WTC11 (cell line): Measurements from ENCODE around the gene GDPD4. TPM values are rescaled to one million over a fixed set of nuclear protein-coding genes. Genes with fewer than 3 reads are reported as not detected.
A peak's percentile ranks its signal among the peaks of the same experiment; 100 is the strongest.

Source experiments
- ATAC-seq: fragments of 200-7000 bp; cut with Tn5 transposase; 2 replicates; pipeline ENCODE4 v1.10.0; 2021; ENCODE audit warnings: mild to moderate bottlenecking, moderate library complexity
- CTCF ChIA-PET: fragments of 300-600 bp; sonication (Branson Sonifier 250); formaldehyde crosslinking; loops from one replicate; lab custom pipeline; 2021; ENCODE audit warnings: antibody characterized with exemption; lab: Charles Lee
- POLR2A ChIA-PET: fragments of 350-600 bp; sonication (Branson Sonifier 250); formaldehyde crosslinking; loops from one replicate; lab custom pipeline; 2021; ENCODE audit warnings: antibody characterized with exemption; lab: Charles Lee
- DNase-seq: peaks from one replicate; pipeline ENCODE4 v3.0.0; 2021; ENCODE audit warnings: low spot score
- H3K27ac Mint-ChIP-seq: 2 replicates; pipeline ENCODE4 v1.8.0; 2021; ENCODE audit warnings: mixed read lengths
- H3K27me3 Mint-ChIP-seq: 2 replicates; pipeline ENCODE4 v1.8.0; 2021; ENCODE audit warnings: low read depth, mild to moderate bottlenecking, moderate library complexity, mixed read lengths
- H3K36me3 Mint-ChIP-seq: 2 replicates; pipeline ENCODE4 v1.8.0; 2021; ENCODE audit warnings: mixed read lengths
- H3K4me1 Mint-ChIP-seq: 2 replicates; pipeline ENCODE4 v1.8.0; 2022; ENCODE audit warnings: mixed read lengths
- H3K4me3 Mint-ChIP-seq: 2 replicates; pipeline ENCODE4 v1.8.0; 2021; ENCODE audit warnings: mild to moderate bottlenecking, moderate library complexity, mixed read lengths
- H3K9me3 Mint-ChIP-seq: 2 replicates; pipeline ENCODE4 v1.8.0; 2021; ENCODE audit warnings: mixed read lengths
- ATF2 ChIP-seq: sonication (generic); formaldehyde crosslinking; IDR thresholded peaks from 2 replicates; pipeline ENCODE4 v1.8.1; 2022; ENCODE audit warnings: low read depth, missing genetic modification reagents, borderline replicate concordance
- CBFB ChIP-seq: sonication (generic); formaldehyde crosslinking; IDR thresholded peaks from 2 replicates; pipeline ENCODE4 v1.8.1; 2022; ENCODE audit warnings: mild to moderate bottlenecking, low read depth, missing genetic modification reagents
- CREM ChIP-seq: sonication (generic); formaldehyde crosslinking; IDR thresholded peaks from 2 replicates; pipeline ENCODE4 v1.8.1; 2022; ENCODE audit warnings: mild to moderate bottlenecking, missing genetic modification reagents, moderate library complexity
- E2F5 ChIP-seq: sonication (generic); formaldehyde crosslinking; IDR thresholded peaks from 2 replicates; pipeline ENCODE4 v1.8.1; 2022; ENCODE audit warnings: mild to moderate bottlenecking, moderate library complexity, missing genetic modification reagents
- FOXJ3 ChIP-seq: sonication (generic); formaldehyde crosslinking; IDR thresholded peaks from 2 replicates; pipeline ENCODE4 v1.9.0; 2021; ENCODE audit warnings: missing genetic modification reagents, mild to moderate bottlenecking, borderline replicate concordance
- GABPB1 ChIP-seq: sonication (generic); formaldehyde crosslinking; IDR thresholded peaks from 2 replicates; pipeline ENCODE4 v1.8.1; 2023; ENCODE audit warnings: mild to moderate bottlenecking, missing genetic modification reagents
- GTF2I ChIP-seq: fragments of 250-450 bp; sonication (Bioruptor Pico); conservative IDR thresholded peaks from 2 replicates; pipeline ENCODE4 v1.4.0; 2021; ENCODE audit warnings: mild to moderate bottlenecking
- HMGA2 ChIP-seq: fragments of 250-450 bp; sonication (Bioruptor Pico); IDR thresholded peaks from 2 replicates; pipeline ENCODE4 v1.4.0; 2021; ENCODE audit warnings: mild to moderate bottlenecking, moderate library complexity
- JAZF1 ChIP-seq: fragments of 250-450 bp; sonication (Bioruptor Pico); IDR thresholded peaks from 2 replicates; pipeline ENCODE4 v1.9.0; 2021; ENCODE audit warnings: moderate library complexity, mild to moderate bottlenecking, inconsistent platforms
- JUN ChIP-seq: sonication (generic); formaldehyde crosslinking; IDR thresholded peaks from 2 replicates; pipeline ENCODE4 v1.8.0; 2023; ENCODE audit warnings: mild to moderate bottlenecking, missing genetic modification reagents
- MXD4 ChIP-seq: fragments of 250-450 bp; sonication (Bioruptor Pico); IDR thresholded peaks from 2 replicates; pipeline ENCODE4 v1.8.0; 2021; ENCODE audit warnings: mild to moderate bottlenecking, moderate library complexity, borderline replicate concordance
- NFE2L1 ChIP-seq: sonication (generic); formaldehyde crosslinking; IDR thresholded peaks from 2 replicates; pipeline ENCODE4 v1.8.1; 2023; ENCODE audit warnings: missing genetic modification reagents
- NR1H2 ChIP-seq: sonication (generic); formaldehyde crosslinking; IDR thresholded peaks from 2 replicates; pipeline ENCODE4 v1.9.0; 2021; ENCODE audit warnings: mild to moderate bottlenecking, moderate library complexity, missing genetic modification reagents
- RORB ChIP-seq: fragments of 250-450 bp; sonication (Bioruptor Pico); IDR thresholded peaks from 2 replicates; pipeline ENCODE4 v1.9.0; 2021; ENCODE audit warnings: mild to moderate bottlenecking
- SMAD4 ChIP-seq: sonication (generic); formaldehyde crosslinking; IDR thresholded peaks from 2 replicates; pipeline ENCODE4 v1.8.0; 2022; ENCODE audit warnings: mild to moderate bottlenecking, missing genetic modification reagents
- STAT6 ChIP-seq: sonication (generic); formaldehyde crosslinking; conservative IDR thresholded peaks from 2 replicates; pipeline ENCODE4 v1.8.1; 2023; ENCODE audit warnings: mild to moderate bottlenecking, low read depth, missing genetic modification reagents, moderate library complexity
- TCF7 ChIP-seq: sonication (generic); formaldehyde crosslinking; IDR thresholded peaks from 2 replicates; pipeline ENCODE4 v1.8.0; 2022; ENCODE audit warnings: mild to moderate bottlenecking, low read depth, missing genetic modification reagents, moderate library complexity
- TP53 ChIP-seq: sonication (generic); formaldehyde crosslinking; IDR thresholded peaks from 2 replicates; pipeline ENCODE4 v1.8.1; 2023; ENCODE audit warnings: mild to moderate bottlenecking, missing genetic modification reagents
- ZBTB43 ChIP-seq: sonication (generic); formaldehyde crosslinking; IDR thresholded peaks from 2 replicates; pipeline ENCODE4 v1.8.1; 2023; ENCODE audit warnings: mild to moderate bottlenecking, missing genetic modification reagents
- ZNF121 ChIP-seq: sonication (generic); formaldehyde crosslinking; IDR thresholded peaks from 2 replicates; pipeline ENCODE4 v1.8.0; 2023; ENCODE audit warnings: missing genetic modification reagents
- ZNF232 ChIP-seq: sonication (generic); formaldehyde crosslinking; IDR thresholded peaks from 2 replicates; pipeline ENCODE4 v1.8.0; 2022; ENCODE audit warnings: mild to moderate bottlenecking, missing genetic modification reagents
- ZNF263 ChIP-seq: sonication (generic); formaldehyde crosslinking; IDR thresholded peaks from 2 replicates; pipeline ENCODE4 v1.8.1; 2022; ENCODE audit warnings: low read depth, mild to moderate bottlenecking, moderate library complexity, missing genetic modification reagents
- ZNF281 ChIP-seq: sonication (generic); formaldehyde crosslinking; IDR thresholded peaks from 2 replicates; pipeline ENCODE4 v1.8.0; 2023; ENCODE audit warnings: mild to moderate bottlenecking, missing genetic modification reagents
- ZNF416 ChIP-seq: fragments of 250-450 bp; sonication (Bioruptor Pico); IDR thresholded peaks from 2 replicates; pipeline ENCODE4 v1.9.0; 2021; ENCODE audit warnings: mild to moderate bottlenecking, inconsistent platforms
- ZNF423 ChIP-seq: fragments of 250-450 bp; sonication (Bioruptor Pico); IDR thresholded peaks from 2 replicates; pipeline ENCODE4 v2.1.2; 2022; ENCODE audit warnings: mild to moderate bottlenecking, moderate library complexity
- ZSCAN18 ChIP-seq: fragments of 250-450 bp; sonication (Bioruptor Pico); IDR thresholded peaks from 2 replicates; pipeline ENCODE4 v2.1.2; 2022; ENCODE audit warnings: mild to moderate bottlenecking, moderate library complexity
- total RNA-seq: library from RNA; stranded (reverse); gene quantifications from 3 replicates; pipeline ENCODE4 v1.2.3, GENCODE V29; 2021

GDPD4 gene
- total RNA-seq, 1 experiment from 2014 or later, result not detected

- H3K27ac Mint-ChIP-seq, result no peak overlapping the region
- DNase-seq (peak; percentile 85), ATAC-seq (peak; percentile 69)
- ChIA-PET POLR2A (interaction anchor here (1.0 kb wide), 1 partner anchor 25 kb away, joined by 4 read pairs; no protein-coding TSS in a partner anchor), CTCF (interaction anchor here (0.7 to 10.1 kb wide), 10 partner anchors 8 to 418 kb away, joined by 3 to 121 read pairs (median 4); partner anchors contain the start of genes AQP11 and MYO7A)
- H3K36me3 Mint-ChIP-seq, result no peaks in the 10 kb centered on the region
- H3K4me1 Mint-ChIP-seq, result peaks cover 70% of the 10 kb centered on the region
- H3K4me3 Mint-ChIP-seq, result no peak overlapping the region
- H3K27me3 Mint-ChIP-seq, result peaks cover 8% of the 10 kb centered on the region; the same call in 1 of the 2 replicates
- H3K9me3 Mint-ChIP-seq, result no peaks in the 10 kb centered on the region
- TF ChIP-seq ZNF121, result no peak
- no peak for TF ChIP-seq JAZF1 (CRISPR knock-in tag)
- no peak for TF ChIP-seq ZNF263 (CRISPR knock-in tag)
- TF ChIP-seq ATF2 (CRISPR knock-in tag), result no peak
- TF ChIP-seq GABPB1 (CRISPR knock-in tag), result no peak
- 0 out of 2 replicates have a peak, but pooled peaks have one; percentile 17 for TF ChIP-seq ZNF423 (CRISPR knock-in tag)
- no peak for TF ChIP-seq HMGA2 (CRISPR knock-in tag)
- no peak for TF ChIP-seq FOXJ3
- no peak for TF ChIP-seq E2F5 (CRISPR knock-in tag)
- no peak for TF ChIP-seq JUN (CRISPR knock-in tag)
- TF ChIP-seq ZNF281 (CRISPR knock-in tag), result peak; percentile 64; the same call in 1 of the 2 replicates
- no peak for TF ChIP-seq GTF2I (CRISPR knock-in tag)
- TF ChIP-seq CREM, result no peak
- no peak for TF ChIP-seq TCF7 (CRISPR knock-in tag)
- no peak for TF ChIP-seq TP53 (CRISPR knock-in tag)
- no peak for TF ChIP-seq ZSCAN18 (CRISPR knock-in tag)
- TF ChIP-seq ZNF416 (CRISPR knock-in tag), result no peak
These were observed 129.4 kb downstream of the GDPD4 start for GRCh38 chr11:77171885-77172665.

GRCh38 chr11:77171254-77171653 lies 130.2 kb downstream of the GDPD4 start:
- DNase-seq, result no peak
- ChIA-PET CTCF (interaction anchor here (0.7 to 10.1 kb wide), 11 partner anchors 7 to 419 kb away, joined by 3 to 121 read pairs (median 5); partner anchors contain the start of genes AQP11 and MYO7A), POLR2A (interaction anchor here (1.0 kb wide), 1 partner anchor 24 kb away, joined by 4 read pairs; no protein-coding TSS in a partner anchor)
- Mint-ChIP-seq H3K27ac (peak overlapping the region; percentile 19; the same call in 1 of the 2 replicates), H3K4me1 (peaks cover 64% of the 10 kb centered on the region), H3K9me3 (no peaks in the 10 kb centered on the region), H3K27me3 (peaks cover 8% of the 10 kb centered on the region; the same call in 1 of the 2 replicates), H3K36me3 (no peaks in the 10 kb centered on the region), H3K4me3 (no peak overlapping the region)
- ATAC-seq, result no peak
- TF ChIP-seq NFE2L1 (CRISPR knock-in tag) (no peak), MXD4 (CRISPR knock-in tag) (no peak), ZNF121 (no peak), ZNF416 (CRISPR knock-in tag) (no peak), SMAD4 (CRISPR knock-in tag) (no peak), STAT6 (CRISPR knock-in tag) (no peak), ZNF232 (CRISPR knock-in tag) (no peak), CBFB (no peak), NR1H2 (no peak), RORB (CRISPR knock-in tag) (no peak), ZBTB43 (no peak)
